Fibroblast of skin of right quadriceps (primary cell): ENCODE data around the gene TNXB.

Experiments used
- DNase-seq: peaks from one replicate; pipeline ENCODE4 v3.0.0-alpha.2; 2013

Gene TNXB

DNA sequence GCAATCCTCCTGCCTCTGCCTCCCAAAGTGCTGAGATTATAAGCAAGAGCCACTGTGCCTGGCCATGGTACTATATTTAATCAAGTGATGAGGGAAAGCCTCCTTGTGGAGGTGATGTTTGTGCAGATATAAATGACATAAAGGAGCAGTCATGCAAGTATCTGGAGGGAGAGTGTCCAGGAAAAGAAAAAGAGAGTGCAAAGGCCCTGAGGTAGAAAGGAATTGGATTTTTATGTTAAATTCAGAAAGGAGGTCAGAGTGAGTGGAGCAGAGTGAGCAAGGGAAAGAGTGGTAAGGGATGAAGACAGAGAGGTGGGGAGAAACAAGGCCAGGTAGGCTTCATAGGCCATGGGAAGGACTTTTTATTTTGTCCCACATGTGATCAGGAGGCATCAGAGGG, 28.3 kb upstream of the TNXB start:
- no peak for DNase-seq

DNA sequence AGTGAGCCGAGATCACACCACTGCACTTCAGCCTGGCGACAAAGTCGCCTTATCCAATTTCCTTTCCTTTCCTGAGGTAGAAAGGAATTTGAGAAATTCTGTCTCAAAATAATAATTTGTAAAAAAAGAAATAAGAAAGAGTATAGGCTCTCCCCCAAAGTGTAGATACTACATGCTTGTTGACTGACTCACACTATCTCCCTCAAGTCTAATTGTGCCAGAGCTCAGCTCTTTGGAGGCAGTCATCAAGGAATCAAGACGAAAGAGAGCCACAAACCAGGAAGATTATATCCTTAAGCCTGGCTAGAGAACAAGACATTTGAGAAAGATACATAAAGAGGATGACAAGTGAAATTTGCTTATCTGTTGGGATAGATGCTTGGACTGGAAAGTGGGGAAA, 24.6 kb upstream of the TNXB start:
- DNase-seq: peak; percentile 67

DNA sequence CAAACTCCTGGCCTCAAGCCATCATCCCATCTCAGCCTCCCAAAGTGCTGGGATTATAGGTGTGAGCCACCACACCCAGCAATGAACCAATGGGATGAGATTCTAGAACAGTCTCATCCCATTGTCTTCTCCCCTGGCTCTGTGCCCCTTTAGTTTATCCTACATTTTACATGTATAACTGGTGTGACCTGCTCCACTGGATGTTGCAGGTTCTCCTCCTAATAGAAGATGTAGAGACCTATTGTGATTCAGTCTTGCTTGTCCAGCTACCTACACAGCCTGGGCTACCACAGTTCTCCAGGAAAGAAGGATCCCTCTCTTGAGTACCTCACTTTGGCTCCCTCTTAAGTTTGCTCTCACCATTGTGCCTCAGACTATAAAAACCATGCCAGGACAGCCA, 23.0 kb upstream of the TNXB start:
- no peak for DNase-seq

DNA sequence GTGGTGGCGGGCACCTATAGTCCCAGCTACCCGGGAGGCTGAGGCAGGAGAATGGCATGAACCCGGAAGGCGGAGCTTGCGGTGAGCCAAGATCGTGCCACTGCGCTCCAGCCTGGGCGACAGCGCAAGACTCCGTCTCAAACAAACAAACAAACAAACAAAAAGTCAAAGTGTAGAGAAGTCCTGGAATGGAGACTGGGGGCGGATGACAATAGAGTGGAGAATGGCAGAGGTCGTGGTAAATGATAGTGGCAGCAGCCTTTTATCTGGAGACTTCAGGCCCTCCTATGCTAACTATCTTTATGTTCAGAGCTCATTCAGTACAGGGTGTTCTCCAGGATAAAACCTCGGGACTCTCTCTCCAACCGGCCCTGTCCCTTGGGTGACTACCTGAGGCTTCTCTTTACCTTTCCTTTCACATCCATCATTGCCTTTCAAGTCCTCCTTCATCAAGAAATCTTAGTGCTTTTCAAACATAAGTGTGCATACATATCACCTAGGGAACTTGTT, 22.4 kb upstream of the TNXB start:
- no peak for DNase-seq

DNA sequence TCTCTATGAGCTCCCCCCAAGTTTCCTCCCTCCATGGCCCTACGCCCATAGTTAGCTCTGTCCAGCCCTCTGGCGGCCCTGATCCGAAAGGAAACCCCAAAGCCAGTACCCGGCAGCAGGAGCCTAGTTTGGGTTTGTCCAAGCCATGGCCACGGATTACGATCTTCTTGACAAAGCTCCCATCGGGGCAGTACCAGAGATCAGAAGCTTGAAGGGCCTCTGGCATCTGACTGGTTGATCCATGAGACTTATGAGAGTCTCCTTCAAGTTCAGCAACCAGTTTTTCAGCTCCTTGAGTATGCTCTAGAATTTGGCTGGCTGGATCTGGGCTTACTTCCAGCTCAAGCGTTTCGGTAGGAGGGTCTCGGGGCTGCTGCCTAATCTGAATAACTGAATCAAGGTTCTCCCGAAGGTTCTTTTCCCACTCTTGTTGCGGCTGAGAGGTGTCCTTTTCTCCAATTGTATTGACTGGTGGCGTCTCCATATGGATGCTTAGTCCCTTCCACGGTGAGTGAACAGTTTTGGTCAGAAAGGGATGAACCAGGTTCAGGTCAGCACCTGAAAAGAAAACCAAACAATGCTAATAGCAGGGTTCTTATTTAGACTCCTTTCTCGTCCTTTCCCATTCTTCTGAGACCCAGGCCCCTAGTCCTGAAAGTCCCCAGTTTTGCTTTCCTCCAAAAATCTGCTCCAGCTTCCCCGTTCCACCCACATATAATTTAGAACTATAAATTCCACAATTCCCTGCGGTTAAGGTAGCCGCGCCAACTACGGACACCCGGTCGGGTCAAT, 20.4 kb upstream of the TNXB start:
- DNase-seq: no peak

DNA sequence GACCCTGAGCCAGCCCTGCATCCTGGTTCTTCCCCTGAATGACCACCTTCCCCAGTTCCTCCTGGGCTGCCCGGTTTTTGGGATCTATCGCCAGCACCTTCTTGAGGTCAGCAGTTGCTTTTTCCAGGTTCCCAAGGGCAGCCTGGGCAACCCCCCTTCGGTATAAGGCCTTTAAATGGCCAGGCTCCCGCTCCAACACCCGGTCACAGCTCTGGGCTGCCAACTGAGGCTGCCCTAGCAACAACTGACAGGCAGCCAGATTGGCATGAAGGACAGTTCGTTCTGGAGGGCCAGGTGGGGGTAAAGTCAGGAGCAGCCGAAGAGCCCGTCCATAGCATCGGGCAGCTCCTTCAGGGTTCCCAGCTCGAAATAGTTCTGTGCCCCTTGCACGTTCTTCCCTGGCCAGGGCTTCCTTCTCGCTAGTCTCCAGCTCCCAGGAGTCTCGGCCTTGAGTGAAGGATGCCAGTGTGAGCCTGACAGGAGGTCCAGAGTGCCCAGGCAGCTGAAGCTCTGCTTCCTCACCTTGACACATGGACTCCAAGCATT, 19.7 kb upstream of the TNXB start:
- no peak for DNase-seq

DNA sequence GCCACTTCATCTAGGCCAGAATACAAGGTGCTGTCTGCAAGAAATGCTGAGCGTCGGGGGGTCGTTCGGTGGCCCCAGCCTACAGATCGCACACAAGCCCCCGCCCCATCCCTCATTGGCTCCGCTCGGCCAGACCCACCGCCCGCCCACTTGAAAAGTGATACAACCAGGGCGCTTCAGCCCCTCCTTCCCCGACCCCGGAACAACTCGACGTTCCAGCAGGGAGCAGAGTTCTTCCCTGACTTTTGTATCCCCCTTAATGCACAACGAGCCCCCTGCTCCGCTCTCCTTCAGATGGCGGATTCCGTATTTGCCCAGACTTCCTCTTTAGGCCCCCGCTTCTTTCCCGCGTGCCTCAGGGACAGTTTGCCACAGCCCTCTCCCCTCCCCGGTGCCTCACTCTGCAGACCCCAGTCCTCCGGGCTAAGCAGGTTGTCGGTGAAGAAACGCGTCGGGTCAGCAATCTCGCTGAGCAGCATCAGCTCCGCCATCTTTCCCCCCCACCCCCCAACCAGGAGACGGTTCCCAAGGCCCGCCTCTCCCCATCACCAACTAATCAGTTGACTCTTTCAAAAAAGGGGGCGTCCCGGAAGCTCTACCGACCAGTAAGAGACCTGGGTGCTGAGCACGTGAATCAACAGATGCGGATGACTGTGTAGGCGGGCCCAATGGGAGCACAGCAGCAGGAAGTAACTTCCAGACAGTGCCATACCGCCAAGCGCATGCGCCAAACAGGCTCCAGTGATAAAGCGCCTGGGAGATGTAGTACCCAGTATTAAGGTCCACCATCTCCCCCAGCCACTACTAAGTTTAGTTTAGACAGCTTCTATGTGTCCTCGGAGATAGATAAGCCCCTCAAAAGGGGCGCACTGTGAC, 18.8 kb upstream of the TNXB start, which contains the start of gene ATF6B:
ATF6B (minus strand) TSS at position 530 of the 876 bp plus-strand sequence; CDS start at position 491, 39 bp downstream.
- peak; percentile 100 for DNase-seq

DNA sequence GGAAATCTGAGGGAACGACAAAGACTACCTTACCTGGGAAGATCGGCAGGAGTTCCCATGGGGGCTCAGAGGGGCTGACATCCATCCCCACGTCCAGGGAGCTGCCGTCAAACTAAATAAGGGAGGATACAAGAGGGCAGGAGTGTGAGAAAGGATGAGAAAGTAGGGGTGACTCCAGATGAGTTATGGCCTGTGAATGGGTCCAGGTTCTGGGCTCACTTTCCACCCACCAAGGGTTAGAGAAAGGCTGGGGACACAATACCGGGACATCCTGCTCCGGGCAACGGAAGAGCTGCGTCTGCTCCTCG, 18.2 kb upstream of the TNXB start:
- no peak for DNase-seq

DNA sequence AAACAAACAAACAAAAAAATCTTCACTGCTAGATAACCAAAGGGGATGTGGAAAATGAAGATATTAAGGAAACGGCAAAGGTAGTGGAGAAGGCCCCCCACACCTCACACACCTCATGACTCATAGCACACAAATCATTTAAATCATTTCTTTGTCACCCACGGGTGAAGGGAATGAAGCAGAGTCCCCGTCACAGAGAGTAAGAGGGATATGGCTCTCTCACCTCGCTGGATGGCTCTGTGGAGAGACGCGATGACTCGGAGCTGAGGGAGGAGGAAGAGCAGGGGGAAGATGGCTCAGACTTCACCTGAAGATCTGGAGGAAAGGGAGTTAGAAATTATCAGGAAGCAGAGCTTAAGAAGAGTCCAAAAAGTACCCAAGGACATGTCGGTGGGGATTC, 17.7 kb upstream of the TNXB start:
- DNase-seq: no peak

DNA sequence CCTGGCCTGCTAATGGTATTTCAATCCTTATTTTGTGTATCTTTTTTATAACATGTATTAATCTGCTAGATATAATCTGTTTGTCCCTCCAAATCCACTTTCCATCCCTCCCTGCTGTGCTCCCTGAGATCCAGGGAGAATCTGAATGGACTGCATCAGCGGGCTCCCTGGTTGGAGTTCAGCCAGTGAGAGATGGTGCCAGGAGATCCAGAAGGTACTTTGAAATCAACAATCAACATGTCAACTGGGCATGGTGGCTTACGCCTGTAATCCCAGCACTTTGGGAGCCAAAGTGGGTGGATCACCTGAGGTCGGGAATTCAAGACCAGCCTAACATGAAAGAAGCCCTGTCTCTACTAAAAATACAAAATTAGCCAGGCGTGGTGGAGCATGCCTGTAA, 14.5 kb upstream of the TNXB start:
- DNase-seq: no peak

DNA sequence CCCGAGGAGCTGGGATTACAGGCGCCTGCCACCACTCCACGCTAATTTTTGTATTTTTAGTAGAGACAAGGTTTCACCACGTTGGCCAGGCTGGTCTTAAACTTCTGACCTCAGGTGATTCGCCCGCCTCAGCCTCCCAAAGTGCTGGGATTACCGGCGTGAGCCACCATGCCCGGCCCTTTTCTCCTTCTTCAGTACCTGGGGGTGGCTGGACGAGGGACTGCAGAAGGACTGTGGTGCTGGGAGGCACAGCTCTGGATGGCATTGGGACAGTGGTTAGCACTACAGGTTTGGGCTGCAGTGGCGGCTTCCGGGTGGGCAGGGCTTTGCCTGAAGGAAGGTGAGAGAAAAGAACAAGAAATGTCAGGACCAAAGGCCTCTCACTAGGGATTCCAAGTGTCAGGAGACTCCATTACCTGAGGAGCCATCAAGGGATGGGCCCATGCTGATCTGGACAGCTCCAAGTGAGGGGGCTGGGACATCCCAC, 11.5 kb upstream of the TNXB start:
- DNase-seq: no peak

DNA sequence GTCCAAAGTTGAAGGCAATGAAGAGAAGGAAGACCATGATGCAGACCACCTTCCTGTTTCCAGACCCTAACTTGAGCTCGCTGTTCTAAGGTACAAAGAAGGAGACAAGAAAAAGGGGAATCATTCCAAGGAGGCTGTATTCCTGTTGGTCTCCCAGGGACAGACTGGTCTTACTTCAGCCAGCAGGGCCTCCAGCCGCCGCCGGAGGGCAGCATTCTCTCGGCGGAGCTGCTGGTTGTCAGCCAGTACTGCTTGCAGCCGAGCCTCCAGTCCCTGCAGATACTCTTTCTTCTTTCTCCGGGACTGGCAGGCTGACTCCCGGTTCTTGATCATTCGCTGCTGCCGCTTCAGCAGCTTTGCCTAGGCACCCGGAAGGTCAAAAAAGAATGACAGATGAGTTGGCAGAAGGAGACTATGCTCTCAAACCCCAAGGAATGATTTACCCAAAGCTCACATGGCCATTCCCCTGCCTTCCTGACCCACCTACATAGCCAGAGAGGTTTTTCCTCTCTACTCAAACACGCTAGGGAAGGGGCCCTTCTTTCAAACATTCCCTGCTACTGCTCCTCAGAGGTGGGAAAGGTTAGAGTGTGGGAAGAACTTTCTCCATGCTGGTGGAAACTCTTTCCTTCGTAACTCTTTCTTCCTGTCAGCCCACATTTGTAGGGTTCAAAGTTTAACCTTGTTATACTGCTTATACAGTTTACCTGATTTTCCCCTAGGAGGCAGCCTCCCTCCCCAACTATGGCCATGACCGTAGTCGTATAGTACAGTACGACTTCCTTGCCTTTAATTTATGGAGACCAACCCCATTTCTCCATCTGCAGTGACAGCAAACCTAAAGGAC, 9.9 kb upstream of the TNXB start:
- peak; percentile 77 for DNase-seq

DNA sequence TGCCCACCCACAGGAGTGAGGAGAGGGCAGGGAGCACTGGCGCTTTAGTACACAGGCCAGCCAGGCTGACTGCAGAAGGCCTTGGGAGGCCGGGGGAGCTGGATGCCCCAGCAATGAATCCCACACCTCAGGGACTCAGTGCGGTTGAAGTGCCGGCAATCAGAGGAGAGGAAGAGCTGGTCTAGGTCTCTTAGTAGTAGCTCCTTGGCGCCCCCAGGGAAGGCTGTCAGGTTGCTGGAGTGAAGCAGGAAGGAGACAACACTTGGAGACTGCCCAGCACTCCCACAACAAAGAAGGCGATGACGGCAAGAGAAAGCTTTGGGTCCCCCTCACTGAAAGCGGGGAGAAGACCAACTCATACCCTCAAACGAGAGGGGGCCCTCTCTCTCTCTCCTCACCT, 8.3 kb upstream of the TNXB start:
- no peak for DNase-seq

DNA sequence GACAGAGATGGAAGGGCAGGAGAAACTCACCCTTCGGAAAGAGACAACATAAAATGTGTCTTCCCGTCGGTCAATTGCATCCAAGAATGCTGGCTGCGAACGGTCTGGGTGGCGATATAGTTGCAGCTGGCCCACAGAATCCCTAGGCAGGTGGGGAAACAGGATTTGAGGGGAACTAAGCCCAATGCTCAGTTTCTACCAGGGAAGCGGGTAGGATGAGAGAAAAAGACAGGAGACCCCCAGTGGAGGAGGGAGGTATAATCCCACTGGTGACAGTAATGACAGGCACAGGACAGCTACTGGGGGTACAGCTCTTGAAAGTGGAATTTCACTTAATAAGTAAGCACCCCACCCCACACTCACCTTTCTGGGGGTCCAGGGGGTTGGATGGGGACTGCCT, 7.5 kb upstream of the TNXB start:
- DNase-seq: peak; percentile 29

DNA sequence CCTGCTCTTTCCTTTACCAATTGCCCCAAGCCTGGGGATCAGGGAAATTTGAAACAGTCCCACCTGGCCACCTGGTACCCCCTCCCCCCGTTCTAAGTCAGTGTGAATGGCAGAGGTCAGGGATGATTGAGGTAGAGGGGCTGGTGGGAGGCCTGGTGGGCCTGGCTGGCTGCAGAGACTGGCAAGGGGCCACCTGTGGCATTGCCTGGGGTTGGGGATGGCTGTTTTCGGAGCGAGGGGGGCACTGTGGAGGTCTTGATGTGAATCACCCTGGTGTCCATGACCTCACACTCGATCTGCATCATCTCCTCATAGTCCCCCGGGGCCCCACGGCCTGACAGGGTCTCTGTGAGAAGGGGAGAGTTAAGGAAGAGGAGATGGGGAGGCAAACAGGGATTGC, 6.5 kb upstream of the TNXB start:
- DNase-seq: no peak

DNA sequence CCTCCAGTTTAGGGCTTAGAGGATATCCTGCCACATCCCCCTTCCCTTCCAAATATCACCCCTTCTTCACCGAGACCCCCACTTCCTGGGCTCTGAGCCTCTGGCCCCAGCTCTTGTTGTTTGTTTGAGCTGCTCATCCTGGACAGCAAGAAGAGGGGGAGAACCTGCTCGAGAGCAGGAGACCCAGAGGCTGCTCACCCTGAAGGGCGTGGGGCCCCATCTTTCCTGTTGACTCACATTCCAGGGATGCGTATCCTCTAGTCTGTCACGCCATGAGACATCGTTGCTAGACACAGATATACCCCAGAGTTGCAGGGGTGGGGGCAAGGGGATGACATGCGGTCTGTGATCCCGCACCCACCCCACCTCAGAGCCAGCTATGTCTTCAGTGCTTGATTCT, 5.7 kb upstream of the TNXB start:
- DNase-seq: peak; percentile 83

DNA sequence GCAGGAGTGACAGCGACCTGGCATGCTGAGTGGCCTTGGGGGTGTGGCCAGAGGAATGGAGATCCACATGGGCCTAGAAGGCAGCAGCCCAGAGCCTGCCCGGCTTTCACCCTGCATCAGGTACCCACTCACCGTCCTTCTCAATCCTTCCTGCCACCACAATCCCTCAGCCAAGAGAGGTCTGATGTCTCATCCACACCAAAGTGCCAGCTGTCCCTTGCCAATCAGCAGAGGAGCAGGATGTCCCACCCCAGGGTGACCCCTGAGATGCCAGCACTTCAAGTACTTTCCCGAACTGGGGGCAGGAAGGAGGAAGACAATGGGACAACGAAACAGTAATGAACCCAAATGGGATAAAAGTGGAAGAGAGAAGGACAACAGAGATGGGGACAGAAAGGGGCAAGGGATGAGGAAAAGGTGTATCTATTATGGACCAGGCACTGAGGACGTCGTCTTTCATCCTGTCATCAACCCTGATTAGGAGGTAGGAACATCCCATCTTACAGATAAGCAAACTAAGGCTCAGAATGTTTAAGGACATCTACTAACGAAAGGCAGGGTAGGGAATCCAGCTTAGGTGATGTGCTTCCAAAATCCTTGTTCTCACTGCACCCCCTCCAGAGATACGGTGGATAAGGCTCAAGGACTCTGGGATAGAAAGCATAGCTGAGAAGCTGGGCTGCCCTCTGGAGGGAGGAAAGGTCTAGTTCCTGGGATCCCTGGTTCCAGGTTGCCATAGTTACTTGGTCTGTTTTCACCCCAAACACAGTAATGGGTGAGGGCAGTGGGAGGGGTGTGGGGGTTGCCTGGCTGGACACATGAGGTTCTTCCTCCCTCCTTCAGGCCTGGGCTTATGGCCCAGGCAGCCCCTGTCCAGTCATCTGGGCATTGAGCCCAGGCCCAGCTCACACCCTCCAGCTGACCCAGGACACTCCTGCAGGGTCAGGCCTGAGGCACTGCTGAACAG, 4.5 kb upstream of the TNXB start:
- peak; percentile 78 for DNase-seq

DNA sequence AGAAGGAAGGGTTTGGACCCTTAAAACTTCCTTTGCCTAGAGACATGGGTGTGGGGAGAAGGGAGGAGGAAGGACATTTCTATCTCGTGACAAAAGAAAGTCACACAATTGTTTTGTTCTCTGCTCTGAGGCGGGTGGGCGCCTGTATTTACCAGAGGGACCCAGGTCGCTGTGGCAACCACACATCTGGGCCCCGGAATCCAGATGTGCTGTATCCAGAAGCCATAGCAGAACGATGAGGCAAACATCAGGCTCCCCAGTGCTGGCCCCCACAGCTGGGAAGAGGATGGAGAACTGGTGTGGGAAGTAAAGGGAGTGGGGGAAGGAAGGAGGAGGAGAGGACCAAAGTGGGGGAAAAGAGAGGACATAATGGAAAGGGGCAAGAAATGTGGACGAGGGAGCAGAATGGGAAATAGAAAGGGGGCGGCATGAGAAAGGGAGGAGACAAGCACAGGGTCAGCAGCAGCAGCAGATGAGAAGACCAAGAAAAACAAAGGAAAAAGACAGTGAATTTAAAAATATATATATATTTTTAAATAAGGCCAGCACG, 3.4 kb upstream of the TNXB start:
- DNase-seq: no peak

DNA sequence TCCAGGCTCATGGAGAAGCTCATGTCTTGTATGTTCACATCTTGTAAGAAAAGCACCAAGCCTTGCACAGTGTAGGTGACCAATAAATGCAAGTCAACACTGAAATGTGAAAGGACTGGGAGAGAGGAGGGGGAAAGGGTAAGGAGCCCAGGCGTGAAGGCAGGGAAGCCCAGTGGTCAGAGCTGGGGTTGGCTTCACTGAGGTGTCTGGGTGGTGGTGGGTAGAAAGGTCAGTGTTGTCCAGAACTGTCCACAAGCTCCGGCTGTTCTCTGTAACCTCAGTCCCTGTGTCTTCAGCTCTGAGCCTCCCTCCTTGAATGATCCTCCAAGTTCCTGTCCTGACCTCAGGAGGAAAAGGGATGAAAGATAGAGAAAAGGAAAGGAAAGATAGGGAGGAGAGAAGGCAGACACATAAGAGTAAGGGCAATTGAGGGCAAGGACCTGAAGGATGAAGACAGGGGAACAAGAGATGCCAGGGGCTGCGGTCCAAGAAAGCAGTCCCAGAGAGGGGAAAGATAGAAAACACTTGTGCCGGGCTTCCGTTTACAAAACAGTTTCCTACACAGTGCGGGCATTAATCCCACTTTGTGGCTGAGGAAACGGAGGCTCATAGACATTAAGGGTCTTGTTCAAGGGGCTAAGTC, 2.4 kb upstream of the TNXB start:
- no peak for DNase-seq

DNA sequence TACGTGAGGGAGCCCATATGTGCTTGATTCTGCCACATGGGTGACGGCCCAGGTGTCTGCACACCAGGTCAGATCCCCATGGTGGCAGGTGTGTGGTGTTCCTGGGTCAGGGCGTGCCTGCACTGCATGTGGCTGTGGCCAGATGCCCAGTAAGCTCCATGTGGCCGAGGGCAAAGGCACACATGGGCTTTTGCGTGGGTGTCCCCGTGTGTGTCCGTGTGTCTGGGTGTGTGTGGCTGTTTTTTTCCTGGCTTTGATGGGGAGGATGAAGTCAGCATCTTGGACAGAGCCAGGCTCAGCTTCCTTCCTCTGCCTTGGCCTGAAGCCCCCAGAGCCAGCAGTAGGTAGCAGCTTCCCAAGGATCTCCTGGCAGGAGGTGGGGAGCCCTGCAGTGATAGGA, 1.5 kb upstream of the TNXB start:
- no peak for DNase-seq

DNA sequence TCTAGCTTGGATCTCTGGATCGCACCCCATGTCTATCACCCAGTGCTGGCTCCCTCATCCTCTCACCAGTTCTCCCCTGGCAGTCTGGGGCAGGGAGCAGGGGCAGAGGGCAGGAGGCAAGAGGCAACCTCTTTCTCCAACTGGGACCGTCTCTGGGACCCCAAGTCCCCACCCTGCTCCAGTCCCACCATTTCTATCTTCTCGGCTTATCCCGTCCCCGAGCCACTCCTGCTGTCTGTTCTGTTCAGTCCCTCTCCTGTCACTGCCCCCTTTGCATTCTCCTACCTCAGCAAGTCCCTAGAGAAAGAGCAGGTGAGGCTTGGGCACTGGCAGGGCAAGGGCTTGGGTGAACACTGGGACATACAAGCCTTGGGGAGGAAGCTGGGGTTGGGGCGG, 625 bp upstream of the TNXB start:
- no peak for DNase-seq
